CD4-positive, alpha-beta memory T cell (primary cell): ENCODE results near the gene SLC8A1. TPM values are rescaled to one million over a fixed set of nuclear protein-coding genes. Genes with fewer than 3 reads are reported as not detected.

Source experiments
- CTCF ChIA-PET: fragments of 350-600 bp; sonication (Branson Sonifier 250); formaldehyde crosslinking; loops from one replicate; lab custom pipeline; 2021; ENCODE audit warnings: inconsistent platforms; ENCODE audit not compliant: partially characterized antibody; lab: Charles Lee
- POLR2A ChIA-PET: fragments of 350-600 bp; sonication (Branson Sonifier 250); formaldehyde crosslinking; loops from one replicate; lab custom pipeline; 2021; ENCODE audit not compliant: partially characterized antibody; lab: Charles Lee
- DNase-seq, 5 donors: peaks; one replicate each; pipeline versions ENCODE4 v3.0.0 to v3.0.0-alpha.2; 2020 to 2022; ENCODE audit warnings: mixed read lengths in 1 of 5
- H3K27ac ChIP-seq: one replicate; pipeline ENCODE4 v1.7.0; 2013; ENCODE audit warnings: low read depth, low read length
- H3K27me3 ChIP-seq: 2 replicates; pipeline ENCODE4 v1.7.0; 2013; ENCODE audit warnings: mild to moderate bottlenecking, low read length, moderate library complexity; ENCODE audit not compliant: insufficient read depth
- H3K36me3 ChIP-seq: 2 replicates; pipeline ENCODE4 v1.7.0; 2013; ENCODE audit warnings: mild to moderate bottlenecking, low read length, moderate library complexity; ENCODE audit not compliant: insufficient read depth
- H3K4me1 ChIP-seq: 2 replicates; pipeline ENCODE4 v1.7.0; 2013; ENCODE audit warnings: mild to moderate bottlenecking, low read length, moderate library complexity; ENCODE audit not compliant: insufficient read depth
- H3K4me3 ChIP-seq, 2 donors: one replicate each; pipeline ENCODE4 v1.7.0; 2013; ENCODE audit warnings: low read length in 2 of 2, mild to moderate bottlenecking in 1 of 2
- H3K9me3 ChIP-seq, 2 donors: one replicate each; pipeline ENCODE4 v1.7.0; 2013; ENCODE audit warnings: low read length in 2 of 2, control low read depth in 1 of 2; ENCODE audit not compliant: control insufficient read depth in 1 of 2
- H3K27ac Mint-ChIP-seq, 7 donors: one replicate each; pipeline ENCODE4 v1.8.0; 2020 to 2021; ENCODE audit warnings: mixed read lengths in 7 of 7, mild to moderate bottlenecking in 6 of 7, inconsistent platforms in 3 of 7, moderate library complexity in 3 of 7
- H3K27me3 Mint-ChIP-seq, 2 donors: one replicate each; pipeline ENCODE4 v1.8.0; 2020 to 2021; ENCODE audit warnings: mixed read lengths in 2 of 2
- H3K36me3 Mint-ChIP-seq, 2 donors: one replicate each; pipeline ENCODE4 v1.8.0; 2020 to 2021; ENCODE audit warnings: mixed read lengths in 2 of 2, inconsistent platforms in 1 of 2, mild to moderate bottlenecking in 1 of 2
- H3K4me1 Mint-ChIP-seq, 4 donors: one replicate each; pipeline ENCODE4 v1.8.0; 2020 to 2021; ENCODE audit warnings: mixed read lengths in 4 of 4, mild to moderate bottlenecking in 1 of 4
- H3K4me3 Mint-ChIP-seq, 8 donors: one replicate each; pipeline ENCODE4 v1.8.0; 2020 to 2021; ENCODE audit warnings: mixed read lengths in 8 of 8, mild to moderate bottlenecking in 7 of 8, moderate library complexity in 6 of 8, inconsistent platforms in 3 of 8
- H3K9me3 Mint-ChIP-seq, 8 donors: one replicate each; pipeline ENCODE4 v1.8.0; 2020 to 2021; ENCODE audit warnings: mixed read lengths in 8 of 8, mild to moderate bottlenecking in 5 of 8, inconsistent platforms in 3 of 8, moderate library complexity in 1 of 8
- intact Hi-C: fragments of 100-400 bp; cut with micrococcal nuclease; formaldehyde crosslinking; loops from one replicate; pipeline ENCODE4 v1.15.1; 2023
- polyA plus RNA-seq, 2 donors: library from polyadenylated mRNA; unstranded; fragments of 300-500 nt; fragmentation: Illumina TruSeq; gene quantifications; one replicate each; pipeline ENCODE4 v1.2.3, GENCODE V29; 2021
- total RNA-seq, 2 experiments: library from RNA; stranded (reverse); gene quantifications; one replicate each; pipeline ENCODE4 v1.2.3, GENCODE V29; 2021

Gene SLC8A1
- total and polyA plus RNA-seq, 4 experiments from 2014 or later, result 0.36 to 0.79 TPM; not detected in 2

GRCh38 chr2:40457837-40458236 lies 5.9 kb upstream of the SLC8A1 start:
- no peak overlapping the region for H3K27ac Mint-ChIP-seq
- H3K9me3 ChIP-seq, result no peaks in the 10 kb centered on the region

GRCh38 chr2:40457366-40457765 lies 5.5 kb upstream of the SLC8A1 start:
- no peak overlapping the region for H3K27ac ChIP-seq
- H3K36me3 ChIP-seq, result no peaks in the 10 kb centered on the region
- H3K9me3 ChIP-seq, result no peaks in the 10 kb centered on the region
- intact Hi-C loops, result no loop called here
- ChIA-PET CTCF (no interaction called here), POLR2A (no interaction called here)
- DNase-seq, result no peak
- H3K4me1 ChIP-seq, result no peaks in the 10 kb centered on the region
- H3K4me3 ChIP-seq, result no peak overlapping the region
- Mint-ChIP-seq H3K9me3 (peaks cover 0 to 6% (median 0%) of the 10 kb centered on the region in 8 donors), H3K36me3 (no peaks in the 10 kb centered on the region), H3K27me3 (peaks cover 7 to 8% of the 10 kb centered on the region in 2 donors), H3K4me3 (no peak overlapping the region), H3K4me1 (peaks cover 2 to 3% (median 3%) of the 10 kb centered on the region in 4 donors), H3K27ac (no peak overlapping the region)
- H3K27me3 ChIP-seq, result no peaks in the 10 kb centered on the region

More at GRCh38 chr2:40457837-40458236, 5.9 kb upstream of the SLC8A1 start:
- H3K36me3 Mint-ChIP-seq, result no peaks in the 10 kb centered on the region
- POLR2A ChIA-PET, result no interaction called here
- Histone ChIP-seq H3K27ac (no peak overlapping the region), H3K27me3 (no peaks in the 10 kb centered on the region), H3K36me3 (no peaks in the 10 kb centered on the region), H3K4me3 (no peak overlapping the region), H3K4me1 (no peaks in the 10 kb centered on the region)
- H3K4me3 Mint-ChIP-seq, result no peak overlapping the region
- intact Hi-C loops, result no loop called here
- CTCF ChIA-PET, result interaction anchor here (1.1 kb wide), 1 partner anchor 8 kb away, joined by 3 read pairs; no protein-coding TSS in a partner anchor
- H3K9me3 Mint-ChIP-seq, result peaks cover 0 to 3% (median 0%) of the 10 kb centered on the region in 8 donors
- no peak for DNase-seq
- H3K4me1 Mint-ChIP-seq, result no peaks in the 10 kb centered on the region
- peaks cover 3% of the 10 kb centered on the region in 2 donors for H3K27me3 Mint-ChIP-seq

- Histone ChIP-seq H3K36me3 (no peaks in the 10 kb centered on the region), H3K9me3 (no peaks in the 10 kb centered on the region), H3K4me3 (no peak overlapping the region), H3K4me1 (no peaks in the 10 kb centered on the region), H3K27me3 (no peaks in the 10 kb centered on the region), H3K27ac (no peak overlapping the region)
- Mint-ChIP-seq H3K27me3 (peaks cover 9% of the 10 kb centered on the region in 2 donors), H3K36me3 (no peaks in the 10 kb centered on the region), H3K27ac (no peak overlapping the region), H3K4me1 (peaks cover 3 to 5% (median 5%) of the 10 kb centered on the region in 4 donors), H3K4me3 (no peak overlapping the region), H3K9me3 (peaks cover 0 to 7% (median 0%) of the 10 kb centered on the region in 8 donors)
- no peak for DNase-seq
- intact Hi-C loops, result no loop called here
- POLR2A ChIA-PET, result no interaction called here
- CTCF ChIA-PET, result no interaction called here
Observed at GRCh38 chr2:40456926-40457325, 5.0 kb upstream of the SLC8A1 start.

- Mint-ChIP-seq H3K4me3 (no peak overlapping the region), H3K27ac (no peak overlapping the region), H3K4me1 (peaks cover 4 to 17% (median 7%) of the 10 kb centered on the region in 4 donors), H3K36me3 (no peaks in the 10 kb centered on the region), H3K27me3 (peaks cover 13 to 15% of the 10 kb centered on the region in 2 donors), H3K9me3 (peaks cover 0 to 7% (median under 1%) of the 10 kb centered on the region in 8 donors)
- intact Hi-C loops, result no loop called here
- Histone ChIP-seq H3K4me3 (no peak overlapping the region), H3K36me3 (no peaks in the 10 kb centered on the region), H3K4me1 (no peaks in the 10 kb centered on the region), H3K27me3 (no peaks in the 10 kb centered on the region), H3K27ac (no peak overlapping the region), H3K9me3 (no peaks in the 10 kb centered on the region)
- ChIA-PET CTCF (no interaction called here), POLR2A (no interaction called here)
- DNase-seq, result no peak
Observed at GRCh38 chr2:40455661-40456060, 3.8 kb upstream of the SLC8A1 start.

- Mint-ChIP-seq H3K4me1 (peaks cover 4 to 22% (median 9%) of the 10 kb centered on the region in 4 donors), H3K9me3 (peaks cover 0 to 6% (median under 1%) of the 10 kb centered on the region in 8 donors), H3K27me3 (peaks cover 19% of the 10 kb centered on the region in 2 donors), H3K36me3 (no peaks in the 10 kb centered on the region), H3K27ac (no peak overlapping the region), H3K4me3 (no peak overlapping the region)
- intact Hi-C loops, result no loop called here
- Histone ChIP-seq H3K27me3 (no peaks in the 10 kb centered on the region), H3K36me3 (no peaks in the 10 kb centered on the region), H3K4me3 (no peak overlapping the region), H3K27ac (no peak overlapping the region), H3K4me1 (no peaks in the 10 kb centered on the region), H3K9me3 (no peaks in the 10 kb centered on the region)
- ChIA-PET CTCF (interaction anchor here (0.7 kb wide), 1 partner anchor 67 kb away, joined by 3 read pairs; no protein-coding TSS in a partner anchor), POLR2A (no interaction called here)
- no peak for DNase-seq
Observed at GRCh38 chr2:40454321-40454720, 2.4 kb upstream of the SLC8A1 start.

- H3K36me3 ChIP-seq, result no peaks in the 10 kb centered on the region
- no peak overlapping the region for H3K4me3 ChIP-seq
- H3K27ac ChIP-seq, result no peak overlapping the region
- peaks cover 0 to 6% (median 2%) of the 10 kb centered on the region in 8 donors for H3K9me3 Mint-ChIP-seq
- no peaks in the 10 kb centered on the region for H3K27me3 ChIP-seq
- H3K27me3 Mint-ChIP-seq, result peaks cover 19% of the 10 kb centered on the region in 2 donors
- POLR2A ChIA-PET, result no interaction called here
- intact Hi-C loops, result no loop called here
- no peaks in the 10 kb centered on the region for H3K9me3 ChIP-seq
- H3K4me3 Mint-ChIP-seq, result peak overlapping the region in 4 of 8 donors; percentile 69 to 83 (median 74)
- no peaks in the 10 kb centered on the region for H3K4me1 ChIP-seq
- H3K36me3 Mint-ChIP-seq, result no peaks in the 10 kb centered on the region
- no peak overlapping the region for H3K27ac Mint-ChIP-seq
- H3K4me1 Mint-ChIP-seq, result peaks cover 4 to 22% (median 9%) of the 10 kb centered on the region in 4 donors
- no peak for DNase-seq
- CTCF ChIA-PET, result no interaction called here
Observed at GRCh38 chr2:40452786-40453185, 896 bp upstream of the SLC8A1 start.

GRCh38 chr2:40450796-40451430 lies 977 bp downstream of the SLC8A1 start:
- Histone ChIP-seq H3K27ac (no peak overlapping the region), H3K9me3 (no peaks in the 10 kb centered on the region), H3K36me3 (no peaks in the 10 kb centered on the region), H3K27me3 (no peaks in the 10 kb centered on the region), H3K4me3 (no peak overlapping the region), H3K4me1 (no peaks in the 10 kb centered on the region)
- Mint-ChIP-seq H3K9me3 (peaks cover 0 to 7% (median 2%) of the 10 kb centered on the region in 8 donors), H3K27me3 (peaks cover 19% of the 10 kb centered on the region in 2 donors), H3K4me3 (peak overlapping the region in 4 of 8 donors; percentile 7 to 55 (median 20)), H3K36me3 (no peaks in the 10 kb centered on the region), H3K27ac (no peak overlapping the region), H3K4me1 (peaks cover 4 to 22% (median 9%) of the 10 kb centered on the region in 4 donors)
- DNase-seq, result no peak
- ChIA-PET CTCF (no interaction called here), POLR2A (no interaction called here)
- intact Hi-C loops, result no loop called here
